Measurements from ENCODE around the gene ARID4B.
"Not testable (repeated sequence)": the region's sequence is repeated elsewhere in the genome, so short reads cannot be mapped to it uniquely, and the experiment has no call there.

The ARID4B gene

DNA sequence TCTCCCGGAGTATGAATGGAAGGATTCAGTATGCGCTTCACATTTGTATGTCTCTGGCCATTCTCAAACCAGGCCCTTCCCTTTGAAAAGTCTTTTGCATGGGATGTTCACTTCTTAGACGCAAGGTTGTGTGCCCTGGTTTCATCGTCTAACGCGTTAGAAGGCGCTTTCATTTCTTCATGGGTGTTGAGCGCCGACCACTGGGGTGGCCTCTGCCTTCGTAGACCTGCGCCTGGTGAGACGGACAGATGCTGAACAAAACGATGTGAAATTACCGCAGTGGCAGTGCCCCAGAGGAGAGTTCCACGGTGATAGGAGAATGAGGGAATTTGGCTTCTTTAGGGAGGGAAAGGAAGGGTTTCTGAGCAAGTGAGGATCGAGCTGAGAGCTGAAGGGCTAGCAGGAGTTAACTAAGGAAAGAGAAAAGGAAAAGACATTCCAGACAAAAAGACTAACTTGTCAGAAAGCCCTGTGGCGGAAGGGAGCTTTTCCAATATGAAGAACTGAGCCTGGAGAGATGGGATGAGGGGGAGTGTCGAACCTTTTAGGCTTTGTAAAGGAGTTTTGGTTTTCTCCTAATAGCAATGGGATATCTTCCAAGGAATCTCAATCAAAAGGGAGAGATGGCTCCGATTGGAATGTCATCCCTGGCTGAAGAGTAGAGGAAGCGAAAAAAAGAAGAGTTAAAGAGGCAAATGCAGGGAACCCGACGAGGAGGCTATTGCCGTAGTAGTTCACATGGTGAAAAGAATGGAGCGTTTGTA is 1.3 kb upstream of the ARID4B start:
- DNase-seq (ENCODE audit: low spot score), result peak; percentile 88

DNA sequence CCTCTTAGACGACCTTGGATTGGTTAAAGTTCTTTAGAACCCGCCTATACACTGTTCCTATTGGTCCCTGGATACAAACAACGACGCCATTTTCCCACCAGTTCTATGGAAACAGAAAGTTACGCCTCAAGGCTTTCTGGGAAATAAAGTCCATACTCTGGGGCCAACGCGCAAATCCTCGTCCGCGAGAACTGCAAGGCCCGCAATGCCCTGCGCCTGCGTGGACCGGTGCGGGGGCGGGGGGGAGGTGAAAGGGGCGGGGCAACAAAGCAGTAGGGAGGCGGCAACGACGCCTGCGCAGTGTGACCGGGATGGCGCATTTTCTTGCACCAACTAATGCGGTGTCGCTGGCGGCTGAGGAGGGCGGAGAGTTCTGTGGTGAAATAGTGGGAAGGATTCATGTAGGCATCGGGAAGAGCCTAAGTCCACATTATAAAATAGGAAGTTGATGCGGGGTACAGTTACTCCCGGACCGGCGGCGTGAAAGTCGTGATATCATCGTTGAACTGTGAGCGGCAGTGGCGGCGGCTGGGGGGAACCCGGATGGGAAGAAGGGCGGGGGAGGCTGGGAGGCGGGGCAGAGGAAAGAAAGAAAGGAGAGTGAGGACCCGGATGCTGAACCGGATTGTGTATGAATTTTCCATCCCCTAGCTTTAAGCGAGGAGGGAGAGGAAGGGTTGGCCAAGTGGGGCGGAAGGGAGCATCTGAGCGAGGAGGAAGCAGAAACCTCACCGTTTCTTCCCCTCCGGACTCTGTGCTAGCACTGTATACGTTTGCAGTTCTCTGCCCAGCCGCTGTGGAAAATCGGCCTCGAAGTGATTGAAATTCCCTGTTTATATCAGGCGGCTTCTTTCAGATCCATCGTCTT is 526 bp upstream of the ARID4B start, which contains the start of gene GGPS1:
Gene GGPS1, plus strand, starts transcription at position 300 of the 868 bp plus-strand sequence. CDS start 6,695 bp downstream, outside the sequence.
- DNase-seq (ENCODE audit: low spot score), result peak; percentile 100

DNA sequence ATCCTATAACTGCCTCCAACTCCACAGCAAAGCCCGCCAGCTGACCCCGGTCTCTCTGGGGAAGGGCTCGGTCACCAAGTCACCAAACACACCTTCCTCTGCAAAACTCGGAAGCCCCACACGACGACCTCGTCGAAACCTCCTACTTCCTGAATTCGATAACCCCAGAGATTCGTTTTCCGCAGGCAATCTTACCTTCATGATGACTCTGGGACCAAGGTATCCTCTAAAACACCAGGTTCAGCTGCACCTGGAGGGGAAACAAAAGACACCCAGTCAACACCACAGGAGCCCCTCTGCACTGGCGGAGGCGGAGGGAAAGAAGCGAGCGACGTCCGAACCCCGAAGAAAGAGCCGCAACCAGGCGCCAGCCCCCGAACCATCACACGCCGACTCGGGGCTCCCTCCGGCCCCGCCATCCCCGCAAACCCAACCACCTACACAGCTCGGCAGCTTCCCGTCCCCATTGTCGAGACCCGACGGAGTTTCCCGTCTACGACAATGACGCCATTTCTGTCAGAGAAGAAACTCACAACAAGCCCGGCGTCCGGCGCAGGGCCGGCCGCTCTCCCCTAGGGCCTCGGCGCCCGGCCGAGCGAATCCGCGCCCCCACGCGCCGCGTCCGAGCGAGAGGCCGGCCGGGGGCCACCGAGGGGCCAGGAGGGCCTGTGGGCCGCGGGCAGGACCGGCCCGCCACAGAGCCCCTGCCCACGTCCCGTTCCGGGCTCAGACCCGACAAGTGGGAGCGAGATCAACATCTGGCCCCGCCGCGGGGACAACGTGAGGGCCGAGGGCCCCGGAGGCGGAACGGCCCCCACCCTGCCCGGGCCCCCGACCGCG is 1.0 kb downstream of the ARID4B start:
- peak; percentile 85 for DNase-seq (ENCODE audit: low spot score)

DNA sequence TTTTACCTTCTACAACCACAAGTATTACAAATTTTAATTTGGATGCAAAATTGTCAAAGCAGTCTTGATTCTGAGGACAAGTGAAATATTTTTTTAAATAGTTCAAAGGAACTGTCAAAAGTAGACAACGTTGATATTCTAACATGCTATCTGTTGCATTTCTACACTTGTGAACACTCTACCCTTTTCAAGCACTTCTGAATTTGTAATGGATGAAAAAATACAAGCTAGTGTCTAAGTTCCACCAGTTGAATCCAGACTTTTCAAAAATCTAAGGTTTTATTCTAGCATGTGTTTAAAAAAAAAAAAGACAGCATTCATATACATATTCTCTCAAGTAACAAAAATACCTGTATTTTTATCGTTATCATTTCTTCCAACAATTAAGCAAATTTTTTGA is 2.1 kb downstream of the ARID4B start:
- DNase-seq (ENCODE audit: low spot score), result no peak

DNA sequence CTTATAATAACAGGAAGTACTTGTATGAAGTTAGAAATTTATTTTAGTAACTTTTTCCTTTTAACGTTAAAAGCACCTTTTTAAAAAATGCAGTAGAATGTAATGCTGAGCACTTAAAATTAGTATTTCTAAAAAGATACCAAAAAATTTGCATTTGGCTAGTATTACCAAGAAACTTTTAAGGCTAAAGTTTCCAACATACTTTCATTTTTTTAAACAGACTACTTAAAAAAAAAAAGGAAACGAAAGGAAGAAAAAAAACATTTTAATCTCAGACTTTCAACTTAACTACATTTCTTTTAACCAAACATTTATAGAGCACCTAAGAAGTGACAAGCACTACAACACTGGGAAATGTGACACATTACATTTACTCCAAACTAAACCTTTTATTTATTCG is 2.8 kb downstream of the ARID4B start:
- peak; percentile 22 for DNase-seq (ENCODE audit: low spot score)

DNA sequence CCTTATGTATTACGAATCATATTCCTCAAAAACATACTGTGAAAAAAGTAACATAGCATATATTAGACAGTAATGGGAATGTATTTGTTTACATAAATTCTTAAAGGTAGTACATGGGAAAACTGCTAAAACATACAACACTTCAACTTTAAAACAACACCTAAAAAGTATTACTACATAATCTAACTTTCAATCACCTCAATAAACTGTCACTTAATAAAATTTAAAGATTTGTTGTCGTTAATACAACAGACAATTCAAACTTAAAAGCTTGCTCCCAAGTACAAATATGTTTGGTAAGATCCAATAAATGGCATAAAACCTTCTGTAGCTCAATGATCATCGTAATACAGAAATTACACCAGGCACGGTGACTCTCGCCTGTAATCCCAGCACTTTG is 3.7 kb downstream of the ARID4B start:
- no peak for DNase-seq (ENCODE audit: low spot score)

DNA sequence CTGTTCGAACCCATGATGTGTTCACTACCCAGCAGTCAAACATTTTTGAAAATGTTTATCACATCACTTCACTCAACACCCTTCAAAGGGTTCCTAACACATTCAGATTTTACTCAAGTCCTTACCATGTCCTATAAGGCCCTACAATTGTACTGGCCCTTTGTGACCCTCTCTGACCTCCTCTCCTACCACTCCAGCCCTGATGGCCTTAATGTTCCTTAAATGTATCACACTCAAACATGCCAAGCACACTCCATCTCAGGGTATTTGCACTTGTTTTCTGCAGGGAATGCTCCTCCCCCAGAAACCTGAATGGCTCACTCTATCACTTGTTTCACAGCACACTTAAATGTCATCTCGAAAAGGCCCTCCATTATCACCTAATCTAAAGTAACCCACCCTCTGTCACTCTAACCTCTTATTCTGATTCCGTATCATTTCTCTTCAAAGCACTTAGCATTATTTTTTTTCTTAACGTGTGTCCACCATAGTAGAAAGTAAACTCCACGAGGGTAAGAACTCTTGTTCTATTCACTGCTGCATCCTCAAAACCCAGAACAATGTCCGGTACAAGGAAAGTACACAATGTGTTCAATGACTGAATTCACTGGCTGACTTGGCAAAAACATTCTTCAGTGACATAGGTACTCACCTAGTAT is 7.3 kb downstream of the ARID4B start:
- no peak for DNase-seq (ENCODE audit: low spot score)

DNA sequence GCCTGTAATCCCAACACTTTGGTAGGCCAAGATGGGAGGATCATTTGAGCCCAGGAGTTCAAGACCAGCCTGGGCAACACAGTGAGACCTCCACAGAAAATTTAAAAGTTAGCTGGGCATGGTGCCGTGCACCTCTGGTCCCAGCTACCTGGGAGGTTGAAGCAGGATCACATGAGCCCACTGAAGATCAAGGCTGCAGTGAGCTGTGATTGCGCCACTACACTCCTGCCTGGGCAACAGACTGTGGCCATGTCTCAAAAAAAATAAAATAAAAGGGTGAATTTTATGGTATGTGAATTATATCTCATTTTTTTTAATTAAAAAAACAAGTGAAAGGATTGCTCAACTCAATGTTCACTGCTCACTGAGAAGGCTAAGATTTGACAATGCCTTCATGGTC is 8.7 kb downstream of the ARID4B start:
- DNase-seq (ENCODE audit: low spot score), result no peak

DNA sequence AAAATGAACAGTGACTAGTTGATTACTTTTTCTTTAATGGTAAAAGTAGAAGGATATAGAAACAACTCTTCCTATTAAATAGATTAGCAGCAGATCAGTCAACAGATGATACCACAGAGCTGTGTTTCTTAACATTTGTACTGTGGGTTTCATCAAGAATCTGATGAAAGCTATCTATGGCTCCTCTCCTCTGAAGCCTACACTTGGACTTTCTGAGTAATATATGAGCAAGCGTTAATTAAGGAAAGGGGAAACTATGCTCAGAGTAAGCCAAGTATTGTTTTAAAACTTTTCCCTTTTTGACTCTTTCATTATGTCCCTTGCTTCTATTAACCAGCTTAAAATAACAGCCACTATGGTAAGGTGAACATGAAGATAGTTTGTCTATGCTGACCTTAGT is 10.8 kb downstream of the ARID4B start:
- no peak for DNase-seq (ENCODE audit: low spot score)

DNA sequence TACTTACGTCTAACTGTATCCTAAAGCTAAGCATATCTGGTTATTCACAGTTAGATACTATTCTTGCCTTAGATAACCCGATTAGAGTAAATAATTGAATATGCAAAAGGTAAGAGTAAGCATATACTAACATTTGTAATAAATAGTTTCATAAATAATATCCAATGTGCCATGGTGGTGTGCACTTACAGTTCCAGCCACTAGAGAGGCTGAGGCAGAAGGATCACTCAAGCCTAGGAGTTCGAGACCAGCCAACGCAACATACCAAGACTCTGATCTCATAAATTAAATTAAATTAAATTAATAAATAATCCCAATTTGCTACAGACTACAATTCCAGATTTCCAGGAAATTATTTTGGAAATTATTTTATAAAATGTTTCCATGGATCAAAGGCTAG is 12.2 kb downstream of the ARID4B start:
- DNase-seq (ENCODE audit: low spot score), result no peak

DNA sequence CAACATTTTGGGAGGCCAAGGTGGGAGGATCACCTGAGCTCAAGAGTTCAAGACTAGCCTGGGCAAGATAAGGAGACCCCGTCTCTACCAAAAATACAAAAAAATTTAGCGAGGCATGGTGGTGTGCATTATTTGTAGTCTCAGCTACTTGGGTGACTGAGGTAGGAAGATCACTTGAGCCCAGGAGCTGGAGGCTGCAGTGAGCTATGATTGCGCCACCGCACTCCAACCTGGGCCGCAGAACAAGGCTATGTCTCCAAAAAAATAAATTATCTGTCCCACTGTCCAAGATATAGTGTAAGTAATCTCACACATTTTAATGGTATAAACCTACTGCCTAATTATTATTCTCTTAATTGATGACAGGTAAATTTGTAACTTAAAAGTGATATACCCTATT is 12.8 kb downstream of the ARID4B start:
- no peak for DNase-seq (ENCODE audit: low spot score)

DNA sequence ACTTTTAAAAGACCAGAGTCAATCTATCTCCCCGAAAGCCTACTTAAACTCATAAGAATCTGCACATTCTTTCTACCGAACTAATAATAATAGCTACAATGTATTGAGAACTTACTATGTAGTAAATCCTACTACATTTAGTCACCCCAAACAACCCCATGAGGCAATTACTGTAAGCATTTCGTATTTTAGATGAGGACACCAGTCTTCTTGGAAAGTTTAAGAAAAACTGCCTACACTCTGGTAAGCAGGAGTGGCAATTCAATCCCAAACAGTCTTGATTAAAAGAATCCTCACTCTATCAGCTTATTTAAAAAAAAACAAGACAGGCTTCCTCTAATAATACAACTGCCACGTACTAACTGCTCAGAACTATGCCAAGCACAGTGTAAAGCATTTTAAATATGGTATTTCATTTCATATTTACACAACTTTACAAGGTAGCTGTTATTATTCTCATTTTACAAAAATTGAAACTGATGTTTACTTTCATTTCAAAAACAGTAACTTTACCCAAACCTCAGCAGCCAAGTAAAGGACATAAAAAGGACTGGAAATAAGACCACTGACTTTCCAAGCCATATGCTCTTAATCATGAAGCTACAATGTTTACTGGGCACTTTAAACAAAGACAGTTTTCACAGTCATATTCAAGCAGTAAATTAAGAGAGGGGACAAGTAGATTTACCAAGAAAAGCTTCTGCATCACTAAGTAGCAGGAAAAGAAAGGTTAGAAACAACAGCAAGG is 13.9 kb downstream of the ARID4B start:
- DNase-seq (ENCODE audit: low spot score), result no peak

DNA sequence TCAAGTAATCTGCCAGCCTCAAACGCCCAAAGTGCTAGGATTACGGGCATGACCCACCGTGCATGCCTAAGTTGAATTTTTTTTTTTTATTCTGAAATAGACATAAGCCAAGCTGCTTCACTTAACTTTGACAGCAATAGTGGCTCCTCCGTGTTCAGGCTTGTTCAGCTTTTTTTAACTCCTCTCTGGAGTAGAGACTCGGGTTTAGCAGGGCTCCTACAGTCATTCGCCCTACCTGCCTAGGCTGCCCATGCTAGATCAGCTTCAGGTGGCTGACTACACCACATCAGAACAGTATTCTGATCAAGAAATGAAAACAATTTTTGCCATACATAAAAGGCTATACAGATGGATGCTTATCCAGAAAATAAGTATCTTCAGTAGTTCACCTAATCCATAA is 14.7 kb downstream of the ARID4B start:
- DNase-seq (ENCODE audit: low spot score), result no peak

DNA sequence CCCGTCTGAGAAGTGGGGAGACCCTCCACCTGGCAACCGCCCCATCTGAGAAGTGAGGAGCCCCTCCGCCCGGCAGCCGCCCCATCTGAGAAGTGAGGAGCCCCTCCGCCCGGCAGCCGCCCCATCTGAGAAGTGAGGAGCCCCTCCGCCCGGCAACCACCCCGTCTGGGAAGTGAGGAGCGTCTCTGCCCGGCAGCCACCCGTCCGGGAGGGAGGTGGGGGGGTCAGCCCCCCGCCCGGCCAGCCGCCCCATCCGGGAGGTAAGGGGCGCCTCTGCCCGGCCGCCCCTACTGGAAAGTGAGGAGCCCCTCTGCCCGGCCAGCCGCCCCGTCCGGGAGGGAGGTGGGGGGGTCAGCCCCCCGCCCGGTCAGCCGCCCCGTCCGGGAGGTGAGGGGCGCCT is 18.8 kb downstream of the ARID4B start:
- DNase-seq (ENCODE audit: low spot score), result not testable (repeated sequence)

DNA sequence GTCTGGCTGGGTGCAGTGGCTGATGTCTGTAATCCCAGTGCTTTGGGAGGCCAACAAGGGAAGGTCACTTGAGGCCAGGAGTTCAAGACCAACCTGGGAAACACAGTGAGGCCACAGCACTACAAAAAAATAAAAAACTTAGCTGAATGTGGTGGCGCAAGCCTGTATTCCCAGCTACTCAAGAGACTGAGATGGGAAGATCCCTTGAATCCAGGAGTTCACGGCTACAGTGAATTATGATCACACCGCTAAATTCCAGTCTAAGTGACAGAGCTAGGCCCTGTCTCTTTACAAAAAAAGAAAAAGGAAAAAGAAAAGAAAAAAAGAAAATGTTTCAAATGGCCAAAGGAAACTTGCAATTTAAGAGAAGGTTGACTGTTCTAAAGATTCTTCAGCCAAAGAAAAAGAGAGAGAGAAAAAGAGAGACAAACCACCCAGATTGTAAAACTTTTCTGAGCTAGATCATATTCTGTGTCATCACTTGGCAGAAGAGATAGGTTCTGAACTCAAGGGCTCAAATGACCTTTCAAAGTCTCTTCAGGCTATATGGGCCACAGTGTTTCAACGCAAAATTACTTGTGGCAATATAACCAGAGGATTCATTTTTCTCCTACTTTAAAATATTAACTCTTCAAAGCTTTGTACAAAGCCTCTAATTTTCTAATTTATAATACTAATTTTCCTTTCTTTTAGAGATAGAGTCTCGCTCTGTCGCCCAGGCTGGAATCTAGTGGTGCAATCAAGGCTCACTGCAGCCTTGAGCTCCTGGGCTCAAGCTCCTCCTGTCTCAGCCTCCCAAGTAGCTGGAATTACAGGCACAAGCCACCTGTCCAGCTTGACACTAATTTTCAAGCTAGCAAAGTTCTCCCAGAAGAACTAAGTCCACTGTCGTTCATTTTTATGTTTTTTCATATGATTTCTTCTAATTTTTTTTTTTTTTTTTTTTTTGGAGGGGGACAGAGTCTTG is 20.5 kb downstream of the ARID4B start:
- no peak for DNase-seq (ENCODE audit: low spot score)

DNA sequence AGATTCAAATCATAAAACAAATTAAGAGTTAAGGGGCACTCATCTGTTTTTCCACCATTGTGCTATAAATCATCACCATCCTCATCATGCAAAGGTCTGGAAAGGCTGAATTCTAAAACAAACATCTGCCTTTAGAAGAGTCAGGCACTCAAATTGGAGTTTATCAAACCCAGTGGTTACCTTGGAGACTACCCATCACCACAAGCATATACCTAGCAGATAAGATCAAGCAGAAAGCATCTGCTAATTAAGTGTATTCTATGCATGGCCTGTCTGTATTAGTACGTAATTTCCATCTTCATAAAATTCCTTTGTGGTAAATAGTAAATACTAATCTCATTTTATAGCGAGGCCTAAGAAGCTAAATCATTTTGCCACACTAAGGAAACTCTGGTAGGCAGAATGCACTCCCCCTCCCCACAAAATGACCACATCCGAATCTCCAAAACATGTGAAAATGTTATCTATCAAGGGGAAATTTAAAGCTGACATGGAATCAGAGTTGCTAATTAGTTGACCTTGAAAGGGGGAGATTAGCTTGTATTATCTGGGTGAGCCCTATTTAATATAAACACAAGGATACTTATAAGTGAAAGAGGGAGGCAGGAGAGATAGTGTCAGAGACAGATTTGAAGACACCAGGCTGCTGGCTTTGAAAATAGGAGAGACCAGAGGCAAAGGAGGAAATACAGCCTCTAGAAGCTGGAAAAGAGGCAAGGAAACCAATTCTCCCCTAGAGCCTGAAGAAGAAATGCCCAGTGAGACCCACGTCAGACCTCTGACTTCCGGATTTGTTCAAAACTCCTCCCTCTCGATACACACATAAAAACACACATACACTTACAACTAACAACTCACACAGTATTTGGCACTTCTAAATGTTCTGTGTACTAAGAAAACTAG is 23.2 kb downstream of the ARID4B start:
- peak; percentile 38 for DNase-seq (ENCODE audit: low spot score)

DNA sequence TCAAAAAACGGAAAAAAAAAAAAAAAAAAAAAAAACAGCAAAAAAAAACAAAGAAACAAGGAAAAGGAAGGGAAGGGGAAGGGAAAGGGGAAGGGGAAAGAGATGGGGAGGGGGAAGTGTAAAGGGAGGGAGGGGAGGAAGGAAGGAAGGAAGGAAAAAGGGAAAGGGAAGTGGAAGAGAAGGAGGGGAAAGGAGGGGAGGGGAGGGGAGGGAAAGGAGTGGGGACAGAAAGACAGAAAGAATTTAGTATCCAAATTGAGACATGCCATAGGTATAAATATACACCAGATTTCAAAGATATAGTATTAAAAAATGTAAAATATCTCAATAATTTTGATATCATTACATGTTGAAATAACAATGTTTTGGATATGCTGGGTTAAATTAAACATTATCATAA is 25.8 kb downstream of the ARID4B start:
- no peak for DNase-seq (ENCODE audit: low spot score)

DNA sequence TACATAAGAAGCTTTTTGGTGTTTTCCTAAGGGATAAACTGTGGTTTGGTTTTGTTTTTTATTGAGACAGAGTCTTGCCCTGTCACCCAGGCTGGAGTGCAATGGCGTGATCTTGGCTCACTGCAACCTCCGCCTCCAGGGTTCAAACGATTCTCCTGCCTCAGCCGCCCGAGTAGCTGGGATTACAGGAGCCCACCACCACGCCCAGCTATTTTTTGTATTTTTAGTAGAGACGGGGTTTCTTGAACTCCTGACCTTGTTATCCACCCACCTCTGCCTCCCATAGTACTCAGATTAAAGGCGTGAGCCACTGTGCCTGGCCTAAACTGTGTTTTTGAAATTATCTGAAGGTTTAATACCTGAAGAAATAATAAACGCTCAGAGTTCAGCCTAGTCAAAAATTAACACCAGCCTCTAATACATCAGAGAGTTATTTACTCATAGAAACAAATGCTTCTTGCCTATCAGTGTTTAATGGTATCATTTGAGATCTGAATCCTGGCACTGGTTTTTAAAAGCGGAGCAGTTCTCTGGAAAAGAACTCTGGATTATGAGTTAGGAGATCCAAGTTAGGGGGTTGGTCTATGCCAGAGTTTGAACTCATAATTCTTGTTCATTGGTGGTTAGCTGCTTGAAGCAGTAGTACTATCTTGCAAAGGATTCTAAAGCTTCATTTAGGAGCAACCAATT is 28.7 kb downstream of the ARID4B start:
- DNase-seq (ENCODE audit: low spot score), result no peak

Measured in NAMALWA (cell line).